ENCODE results near the gene SLC22A23. TPM values are rescaled to one million over a fixed set of nuclear protein-coding genes. Genes with fewer than 3 reads are reported as not detected.

SLC22A23 gene
- total RNA-seq, 1 donor from 2014 or later: 3.6 TPM

DNA sequence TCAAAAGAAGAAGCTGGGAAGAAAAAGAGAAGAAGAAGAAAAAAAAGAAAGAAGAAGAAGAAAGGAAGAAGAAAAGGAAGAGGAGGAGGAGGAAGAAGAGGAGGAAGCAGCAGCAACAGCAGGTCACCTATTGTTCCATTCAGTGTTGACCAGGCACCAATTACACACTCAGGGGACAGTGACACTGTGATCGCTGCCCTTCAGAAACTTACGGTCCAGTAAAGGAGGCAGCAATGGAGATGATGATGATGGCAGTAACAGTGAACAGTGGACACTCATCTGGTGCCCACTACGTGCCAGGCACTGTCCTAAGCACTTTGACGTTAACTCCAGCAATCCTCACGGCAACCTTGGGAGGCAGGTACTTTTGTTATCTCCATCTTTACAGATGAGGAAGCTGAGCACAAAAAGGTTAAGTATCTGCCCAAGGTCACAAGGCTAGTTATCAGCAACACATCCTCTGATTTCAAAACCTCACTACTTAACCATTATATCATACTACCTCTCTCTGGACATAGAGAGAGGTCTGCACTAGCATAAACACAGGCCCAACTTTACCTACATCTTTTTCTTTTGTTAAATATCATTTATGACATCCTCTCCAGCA, 83.2 kb downstream of the SLC22A23 start:
- H3K27me3 ChIP-seq (ENCODE audit: control insufficient read depth, insufficient read depth, low read length): peaks cover 2% of the 10 kb centered on the region

DNA sequence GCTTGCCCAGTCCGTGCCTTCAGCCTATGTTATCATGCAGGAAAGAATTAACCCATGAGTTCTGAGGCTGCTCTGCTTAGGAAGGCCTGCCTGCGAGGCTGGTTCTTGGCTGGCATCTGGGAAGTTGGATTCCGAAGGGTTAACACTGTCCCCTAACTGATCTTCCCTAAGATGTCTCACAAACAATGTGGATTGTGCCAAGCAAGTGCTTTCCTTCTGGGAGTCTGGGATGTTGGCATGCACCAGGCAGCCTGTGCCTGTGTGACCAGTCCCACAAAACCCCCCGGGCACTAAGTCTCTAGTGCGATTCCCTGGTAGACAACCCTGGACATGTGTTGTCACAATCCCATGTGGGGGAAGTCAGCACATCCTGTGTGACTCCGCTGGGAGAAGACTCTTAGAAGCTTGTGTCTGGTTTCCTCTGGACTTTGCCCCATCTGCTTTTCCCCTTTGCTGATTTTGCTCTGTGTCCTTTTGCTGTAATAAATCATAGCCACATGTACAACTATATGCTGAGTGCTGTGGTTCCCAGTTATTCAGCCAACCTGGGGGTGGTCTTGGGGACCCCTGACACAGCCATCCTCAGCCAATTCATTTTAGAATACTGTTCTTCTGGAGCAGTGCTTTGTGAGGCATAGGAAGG, 83.8 kb downstream of the SLC22A23 start:
- DNase-seq (ENCODE audit: low read depth): no peak
- H3K4me3 ChIP-seq (ENCODE audit: low read depth, low read length): no peak overlapping the region
- H3K36me3 ChIP-seq (ENCODE audit: control insufficient read depth, insufficient read depth, low read length): no peaks in the 10 kb centered on the region
- H3K27me3 ChIP-seq (ENCODE audit: control insufficient read depth, insufficient read depth, low read length): peaks cover 2% of the 10 kb centered on the region
- TF ChIP-seq, protein P1, sequence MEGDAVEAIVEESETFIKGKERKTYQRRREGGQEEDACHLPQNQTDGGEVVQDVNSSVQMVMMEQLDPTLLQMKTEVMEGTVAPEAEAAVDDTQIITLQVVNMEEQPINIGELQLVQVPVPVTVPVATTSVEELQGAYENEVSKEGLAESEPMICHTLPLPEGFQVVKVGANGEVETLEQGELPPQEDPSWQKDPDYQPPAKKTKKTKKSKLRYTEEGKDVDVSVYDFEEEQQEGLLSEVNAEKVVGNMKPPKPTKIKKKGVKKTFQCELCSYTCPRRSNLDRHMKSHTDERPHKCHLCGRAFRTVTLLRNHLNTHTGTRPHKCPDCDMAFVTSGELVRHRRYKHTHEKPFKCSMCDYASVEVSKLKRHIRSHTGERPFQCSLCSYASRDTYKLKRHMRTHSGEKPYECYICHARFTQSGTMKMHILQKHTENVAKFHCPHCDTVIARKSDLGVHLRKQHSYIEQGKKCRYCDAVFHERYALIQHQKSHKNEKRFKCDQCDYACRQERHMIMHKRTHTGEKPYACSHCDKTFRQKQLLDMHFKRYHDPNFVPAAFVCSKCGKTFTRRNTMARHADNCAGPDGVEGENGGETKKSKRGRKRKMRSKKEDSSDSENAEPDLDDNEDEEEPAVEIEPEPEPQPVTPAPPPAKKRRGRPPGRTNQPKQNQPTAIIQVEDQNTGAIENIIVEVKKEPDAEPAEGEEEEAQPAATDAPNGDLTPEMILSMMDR (IDR thresholded peaks at IDR 0.05; ENCODE audit: insufficient read depth, low read length, poor library complexity, severe bottlenecking): no peak

More for the DNA sequence above, 83.2 kb downstream of the SLC22A23 start:
- TF ChIP-seq, protein P1 (IDR thresholded peaks at IDR 0.05; ENCODE audit: insufficient read depth, low read length, poor library complexity, severe bottlenecking): no peak
- H3K4me3 ChIP-seq (ENCODE audit: low read depth, low read length): no peak overlapping the region
- H3K36me3 ChIP-seq (ENCODE audit: control insufficient read depth, insufficient read depth, low read length): no peaks in the 10 kb centered on the region
- no peak for DNase-seq (ENCODE audit: low read depth)

GRCh38 chr6:3372184-3372846, 84.5 kb downstream of the SLC22A23 start:
- Histone ChIP-seq H3K27me3 (ENCODE audit: control insufficient read depth, insufficient read depth, low read length) (peaks cover 2% of the 10 kb centered on the region), H3K4me3 (ENCODE audit: low read depth, low read length) (no peak overlapping the region), H3K36me3 (ENCODE audit: control insufficient read depth, insufficient read depth, low read length) (no peaks in the 10 kb centered on the region)
- TF ChIP-seq, protein P1 (IDR thresholded peaks at IDR 0.05; ENCODE audit: insufficient read depth, low read length, poor library complexity, severe bottlenecking): no peak
- DNase-seq (ENCODE audit: low read depth): no peak

GRCh38 chr6:3371222-3371949, 85.5 kb downstream of the SLC22A23 start:
- TF ChIP-seq, protein P1 (IDR thresholded peaks at IDR 0.05; ENCODE audit: insufficient read depth, low read length, poor library complexity, severe bottlenecking): no peak

GRCh38 chr6:3370361-3371221, 86.3 kb downstream of the SLC22A23 start:
- H3K4me3 ChIP-seq (ENCODE audit: low read depth, low read length): no peak overlapping the region
- H3K27me3 ChIP-seq (ENCODE audit: control insufficient read depth, insufficient read depth, low read length): peaks cover 2% of the 10 kb centered on the region
- no peaks in the 10 kb centered on the region for H3K36me3 ChIP-seq (ENCODE audit: control insufficient read depth, insufficient read depth, low read length)
- DNase-seq (ENCODE audit: low read depth): no peak
- TF ChIP-seq, protein P1 (IDR thresholded peaks at IDR 0.05; ENCODE audit: insufficient read depth, low read length, poor library complexity, severe bottlenecking): no peak

More at GRCh38 chr6:3371222-3371949, 85.5 kb downstream of the SLC22A23 start:
- no peak overlapping the region for H3K4me3 ChIP-seq (ENCODE audit: low read depth, low read length)
- DNase-seq (ENCODE audit: low read depth): no peak
- H3K27me3 ChIP-seq (ENCODE audit: control insufficient read depth, insufficient read depth, low read length): peaks cover 2% of the 10 kb centered on the region
- H3K36me3 ChIP-seq (ENCODE audit: control insufficient read depth, insufficient read depth, low read length): no peaks in the 10 kb centered on the region
